MM.1S (cell line): ENCODE data around the gene CDH1.

Experiments used
- EZH2 ChIP-seq: fragments of 300-600 bp; sonication (generic); optimal IDR thresholded peaks from 2 replicates; pipeline ENCODE3; 2017; ENCODE audit warnings: low read depth, mild to moderate bottlenecking, antibody characterized with exemption, low read length, mixed read lengths
- EZH2phosphoT487 ChIP-seq: fragments of 300-600 bp; sonication (generic); IDR thresholded peaks from 2 replicates; pipeline ENCODE4 v1.6.1; 2018; ENCODE audit warnings: antibody characterized with exemption, low read length
- TF ChIP-seq, protein P1 (sequence below): fragments of 300-600 bp; sonication (generic); IDR thresholded peaks from 2 replicates; pipeline ENCODE4 v1.5.1; 2016; ENCODE audit warnings: antibody characterized with exemption, low read length, mixed read lengths

DNA sequence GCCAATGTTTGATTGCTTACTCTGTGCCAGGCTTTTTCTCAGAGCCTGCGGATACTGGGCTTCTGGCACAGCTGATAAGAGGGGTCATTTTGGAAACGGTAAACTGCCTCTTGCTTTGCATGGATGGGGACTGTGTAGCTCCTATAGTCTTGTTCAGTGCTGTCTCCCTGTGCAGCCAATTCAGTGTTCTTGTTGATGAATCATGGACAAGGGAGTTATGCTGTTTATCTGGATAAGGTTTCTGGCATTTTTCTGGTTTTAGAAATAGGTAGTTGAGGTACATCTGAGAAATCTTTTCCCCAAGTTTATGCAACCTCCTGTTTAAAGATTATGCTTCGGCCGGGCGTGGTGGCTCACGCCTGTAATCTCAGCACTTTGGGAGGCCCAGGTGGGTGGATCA lies 89.6 kb downstream of the CDH1 start:
- TF ChIP-seq, protein P1, sequence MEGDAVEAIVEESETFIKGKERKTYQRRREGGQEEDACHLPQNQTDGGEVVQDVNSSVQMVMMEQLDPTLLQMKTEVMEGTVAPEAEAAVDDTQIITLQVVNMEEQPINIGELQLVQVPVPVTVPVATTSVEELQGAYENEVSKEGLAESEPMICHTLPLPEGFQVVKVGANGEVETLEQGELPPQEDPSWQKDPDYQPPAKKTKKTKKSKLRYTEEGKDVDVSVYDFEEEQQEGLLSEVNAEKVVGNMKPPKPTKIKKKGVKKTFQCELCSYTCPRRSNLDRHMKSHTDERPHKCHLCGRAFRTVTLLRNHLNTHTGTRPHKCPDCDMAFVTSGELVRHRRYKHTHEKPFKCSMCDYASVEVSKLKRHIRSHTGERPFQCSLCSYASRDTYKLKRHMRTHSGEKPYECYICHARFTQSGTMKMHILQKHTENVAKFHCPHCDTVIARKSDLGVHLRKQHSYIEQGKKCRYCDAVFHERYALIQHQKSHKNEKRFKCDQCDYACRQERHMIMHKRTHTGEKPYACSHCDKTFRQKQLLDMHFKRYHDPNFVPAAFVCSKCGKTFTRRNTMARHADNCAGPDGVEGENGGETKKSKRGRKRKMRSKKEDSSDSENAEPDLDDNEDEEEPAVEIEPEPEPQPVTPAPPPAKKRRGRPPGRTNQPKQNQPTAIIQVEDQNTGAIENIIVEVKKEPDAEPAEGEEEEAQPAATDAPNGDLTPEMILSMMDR: no peak
- no peak for TF ChIP-seq EZH2
- no peak for TF ChIP-seq EZH2phosphoT487
